K562 (cell line): ENCODE results near the gene MYB. TPM values are rescaled to one million over a fixed set of nuclear protein-coding genes. Genes with fewer than 3 reads are reported as not detected.

Experiments
- ADNP ChIP-seq: fragments of 200-800 bp; sonication (Bioruptor generic); IDR thresholded peaks from 2 replicates; pipeline ENCODE4 v1.6.1; 2016; ENCODE audit warnings: missing genetic modification characterization, missing compliant biosample characterization
- CBFA2T3 ChIP-seq: fragments of 450-650 bp; IDR thresholded peaks from 2 replicates; pipeline ENCODE4 v1.6.1; 2017
- CEBPB ChIP-seq: fragments of 450-650 bp; IDR thresholded peaks from 2 replicates; pipeline ENCODE4 v1.6.1; 2016; ENCODE audit warnings: missing genetic modification characterization, missing compliant biosample characterization
- CREB3L1 ChIP-seq: fragments of 450-650 bp; IDR thresholded peaks from 2 replicates; pipeline ENCODE4 v1.6.1; 2014; ENCODE audit warnings: low read depth, mild to moderate bottlenecking, moderate library complexity, borderline replicate concordance
- CREB5 ChIP-seq: fragments of 250-450 bp; sonication (Bioruptor Pico); IDR thresholded peaks from 2 replicates; pipeline ENCODE4 v1.5.0; 2020; ENCODE audit warnings: mild to moderate bottlenecking
- CTBP1 ChIP-seq: fragments of 450-650 bp; IDR thresholded peaks from 2 replicates; pipeline ENCODE4 v1.6.1; 2016; ENCODE audit warnings: borderline replicate concordance
- ESRRA ChIP-seq: fragments of 450-650 bp; IDR thresholded peaks from 2 replicates; pipeline ENCODE4 v1.6.1; 2014; ENCODE audit warnings: low read depth, mild to moderate bottlenecking, moderate library complexity, borderline replicate concordance
- GATA2 ChIP-seq: sonication (generic); formaldehyde crosslinking; IDR thresholded peaks from 2 replicates; pipeline ENCODE4 v1.4.0; 2020; ENCODE audit warnings: mild to moderate bottlenecking, missing genetic modification reagents
- HOXB6 ChIP-seq: fragments of 250-450 bp; sonication (Bioruptor Pico); IDR thresholded peaks from 2 replicates; pipeline ENCODE4 v1.5.1; 2022; ENCODE audit warnings: mild to moderate bottlenecking, borderline replicate concordance
- MEF2D ChIP-seq: conservative IDR thresholded peaks from 2 replicates; pipeline ENCODE4 v1.6.1; 2016; ENCODE audit warnings: low read depth, missing genetic modification characterization, missing compliant biosample characterization
- MITF ChIP-seq: IDR thresholded peaks from 2 replicates; pipeline ENCODE4 v1.6.1; 2014; ENCODE audit warnings: antibody characterized with exemption
- MYC ChIP-seq, 2 experiments: fragments of 250-450 bp in 1 of 2; sonication (Bioruptor Pico) in 1 of 2; IDR thresholded peaks; 2 replicates each; pipeline versions ENCODE4 v1.5.1 to v1.6.1; 2012 to 2021; ENCODE audit warnings: low read depth in 2 of 2, borderline replicate concordance in 1 of 2, improper control_type of control experiment in 1 of 2, low read length in 1 of 2, mild to moderate bottlenecking in 1 of 2, moderate library complexity in 1 of 2
- NBN ChIP-seq: fragments of 450-650 bp; IDR thresholded peaks from 2 replicates; pipeline ENCODE4 v1.6.1; 2016; ENCODE audit warnings: low read depth, mild to moderate bottlenecking
- NCOA2 ChIP-seq, 2 experiments: fragments of 450-650 bp; IDR thresholded peaks; 2 replicates each; pipeline ENCODE4 v1.6.1; 2018; ENCODE audit warnings: mild to moderate bottlenecking in 2 of 2, moderate library complexity in 1 of 2; ENCODE audit not compliant: partially characterized antibody in 2 of 2
- NEUROD1 ChIP-seq: fragments of 150-350 bp; IDR thresholded peaks from 2 replicates; pipeline ENCODE4 v1.6.1; 2014; ENCODE audit warnings: borderline replicate concordance, low read length, low read depth; ENCODE audit not compliant: partially characterized antibody
- NFRKB ChIP-seq: fragments of 450-650 bp; IDR thresholded peaks from 2 replicates; pipeline ENCODE4 v1.6.1; 2016; ENCODE audit warnings: low read depth
- SRSF1 ChIP-seq: fragments of 200-400 bp; formaldehyde crosslinking; IDR thresholded peaks from 2 replicates; pipeline ENCODE4 v1.6.1; 2017; ENCODE audit warnings: mild to moderate bottlenecking, low read depth, low read length, moderate library complexity
- SRSF9 ChIP-seq: fragments of 200-400 bp; formaldehyde crosslinking; IDR thresholded peaks from 2 replicates; pipeline ENCODE4 v1.6.1; 2017; ENCODE audit warnings: low read depth, low read length, borderline replicate concordance
- ZBTB5 ChIP-seq: fragments of 450-650 bp; IDR thresholded peaks from 2 replicates; pipeline ENCODE4 v1.6.1; 2017; ENCODE audit warnings: antibody characterized with exemption
- polyA plus RNA-seq, 8 experiments: library from polyadenylated mRNA; depleted of rRNA in 4 of 8; stranded (reverse) in 5 of 8; unstranded in 3 of 8; fragments of >200 nt; fragmentation: Nextera tagmentation in 2 of 8; fragmentation: Illumina TruSeq in 1 of 8; extraction: Ambion mirVana in 2 of 8; extraction: Trizol in 1 of 8; gene quantifications; 2 replicates each; pipeline versions ENCODE4 v1.2.1 to v1.2.3, GENCODE V29; 2011 to 2014; ENCODE audit warnings: inconsistent platforms in 1 of 8, missing spikeins in 1 of 8
- total RNA-seq, 7 experiments: library from RNA; depleted of rRNA in 6 of 7; stranded (reverse); fragments of >200 nt in 6 of 7; fragmentation: Illumina TruSeq in 2 of 7; extraction: Trizol in 2 of 7; gene quantifications; 2 replicates each; pipeline versions ENCODE4 v1.2.1 to v1.2.3, GENCODE V29; 2011 to 2021; ENCODE audit warnings: low replicate concordance in 1 of 7

MYB gene
- total and polyA plus RNA-seq, 9 of the 15 experiments (the other 6 are each of a cell fraction or from before 2014, with no cell fraction given), result 35.8 to 218 (median 140) TPM

- TF ChIP-seq NCOA2 (IDR thresholded peaks at IDR 0.05; ENCODE audit: partially characterized antibody in 2 of 2) (no peak), SRSF9 (no peak), CREB3L1 (no peak), CTBP1 (peak; percentile 53; the same call in 1 of the 2 replicates), MYC (IDR thresholded peaks at IDR 0.05; ENCODE audit: low read depth, low read length) (peak; percentile 92), MYC (CRISPR knock-in tag; IDR thresholded peaks at IDR 0.05; ENCODE audit: borderline replicate concordance, low read depth) (0 out of 2 replicates have a peak, but pooled peaks have one; percentile 45), GATA2 (peak; percentile 67), NBN (no peak), NEUROD1 (peak; percentile 13), ESRRA (peak; percentile 67; the same call in 1 of the 2 replicates), MITF (peak; percentile 53; the same call in 1 of the 2 replicates), CREB5 (CRISPR knock-in tag) (no peak), ADNP (no peak), NFRKB (no peak), SRSF1 (no peak), CBFA2T3 (peak; percentile 69), ZBTB5 (no peak), HOXB6 (CRISPR knock-in tag) (no peak), CEBPB (tag) (no peak), MEF2D (tag) (peak; percentile 88)
Observed at GRCh38 chr6:135261872-135262725, 81.0 kb downstream of the MYB start (continued).
